Measurements from ENCODE around the gene DCK. TPM values are rescaled to one million over a fixed set of nuclear protein-coding genes. Genes with fewer than 3 reads are reported as not detected.

DCK gene
- polyA plus RNA-seq, 3 donors: 13.3 to 56.6 (median 47.3) TPM

DNA sequence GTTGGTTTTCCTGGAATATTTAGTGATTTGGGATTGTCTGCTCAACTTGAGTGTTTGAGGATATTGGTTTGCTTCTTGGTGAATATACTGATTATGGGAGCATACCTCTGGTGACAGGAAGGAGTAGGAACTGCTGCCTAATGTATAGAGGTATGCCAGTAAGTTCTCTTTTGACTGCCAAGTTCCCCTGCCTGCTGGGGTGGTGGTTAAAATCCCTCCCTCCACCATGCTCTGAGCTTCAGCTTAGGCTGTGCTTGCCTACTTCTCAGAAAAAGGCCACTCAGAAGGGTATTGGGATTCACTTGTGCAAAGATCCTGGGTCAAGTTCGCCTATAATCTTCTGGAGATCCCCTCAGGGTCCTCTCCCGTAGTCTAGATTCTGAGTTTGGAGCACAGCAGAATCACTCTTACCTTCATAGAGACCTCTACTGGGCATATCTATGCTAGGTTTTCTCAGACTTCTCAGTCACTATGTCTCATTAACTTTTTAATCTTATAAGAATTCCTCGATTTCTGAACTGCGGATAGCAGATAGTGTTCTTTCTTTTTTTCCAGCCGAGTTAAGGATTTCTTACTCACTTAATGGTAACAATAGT, 44.7 kb upstream of the DCK start:
- H3K36me3 ChIP-seq (replicated peaks in 1 of 2; ENCODE audit: control insufficient read depth in 1 of 2, insufficient read depth in 2 of 2, low read length in 2 of 2): no peaks in the 10 kb centered on the region
- peaks cover 75 to 77% of the 10 kb centered on the region in 2 donors for H3K4me1 ChIP-seq (ENCODE audit: control insufficient read depth in 1 of 2, insufficient read depth in 2 of 2, low read length in 2 of 2)
- H3K9me3 Mint-ChIP-seq: peaks cover 0 to 2% (median 0%) of the 10 kb centered on the region in 7 donors
- H3K36me3 Mint-ChIP-seq: no peaks in the 10 kb centered on the region
- no peaks in the 10 kb centered on the region for H4K20me1 ChIP-seq (ENCODE audit: insufficient read depth, low read length)
- intact Hi-C loops (cut with micrococcal nuclease): loop anchor here (5.0 to 10.0 kb wide), 3 partner anchors 44 to 54 kb away; partner anchors contain the start of gene DCK (in 2 of the 2)
- peak overlapping the region in 1 of 3 experiments; percentile 49 for H3K4me3 ChIP-seq (replicated peaks in 1 of 3; ENCODE audit: low read depth in 2 of 3, low read length in 3 of 3)
- WGBS (ENCODE audit: insufficient coverage): 24% methylated on average over 2 of the region's 5 CpGs
- H3K27ac Mint-ChIP-seq: peak overlapping the region; percentile 51 to 93 (median 87)
- H3K4me1 Mint-ChIP-seq: peaks cover 74% of the 10 kb centered on the region
- peak overlapping the region; percentile 34 to 77 for H3K27ac ChIP-seq (ENCODE audit: low read depth in 1 of 2, low read length in 2 of 2)
- TF ChIP-seq CTCF (IDR thresholded peaks at IDR 0.05): peak; percentile 8
- H3K27me3 ChIP-seq (ENCODE audit: control insufficient read depth in 2 of 2, insufficient read depth in 2 of 2, low read length in 2 of 2): no peaks in the 10 kb centered on the region
- peaks cover 83% of the 10 kb centered on the region for H3K79me2 ChIP-seq (ENCODE audit: insufficient read depth, low read length)
- H3K9me3 ChIP-seq (replicated peaks in 1 of 2; ENCODE audit: control insufficient read depth in 1 of 2, insufficient read depth in 1 of 2, low read length in 2 of 2): no peaks in the 10 kb centered on the region
- H3K4me3 Mint-ChIP-seq: peak overlapping the region; percentile 6 to 65
- H3K27me3 Mint-ChIP-seq (ENCODE audit: low read depth in 3 of 3): no peaks in the 10 kb centered on the region
- DNase-seq: peak in 1 of 3 donors; percentile 11
- peak overlapping the region; percentile 58 for H3K4me2 ChIP-seq (replicated peaks; ENCODE audit: extremely low read depth, low read length, poor library complexity, severe bottlenecking)
- H2AFZ ChIP-seq (ENCODE audit: insufficient read depth, low read depth, low read length, poor library complexity, severe bottlenecking): peak overlapping the region; percentile 58
- H3K9ac ChIP-seq (ENCODE audit: insufficient read depth, low read length, poor library complexity, severe bottlenecking): no peak overlapping the region

DNA sequence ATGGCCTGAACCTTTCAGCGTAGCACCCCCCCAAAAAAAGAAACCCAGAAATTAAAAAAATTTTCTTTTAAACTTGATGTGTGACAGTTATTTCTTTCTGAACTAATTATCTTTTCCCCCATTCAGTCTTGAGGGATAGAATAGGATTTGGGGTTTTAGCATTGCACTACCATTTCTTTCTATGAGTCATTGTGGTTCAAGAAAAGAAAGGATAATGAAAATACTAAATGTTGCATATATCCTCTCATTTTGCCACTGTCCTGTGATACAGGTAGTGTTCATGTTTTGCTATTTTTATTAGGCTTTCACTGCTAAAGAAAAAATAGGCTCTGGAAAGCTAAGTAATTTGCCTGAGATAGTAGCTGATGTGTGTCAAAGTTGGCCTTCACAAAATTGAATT, 39.4 kb upstream of the DCK start:
- intact Hi-C loops (cut with micrococcal nuclease): no loop called here
- WGBS (ENCODE audit: insufficient coverage): no CpG with 5 or more reads among the region's 1 CpG
- H3K4me3 Mint-ChIP-seq: peak overlapping the region; percentile 56 to 82
- H3K36me3 Mint-ChIP-seq: peaks cover 0 to 2% of the 10 kb centered on the region in 2 donors
- Histone ChIP-seq H4K20me1 (ENCODE audit: insufficient read depth, low read length) (no peaks in the 10 kb centered on the region), H3K27ac (ENCODE audit: low read depth in 1 of 2, low read length in 2 of 2) (peak overlapping the region; percentile 73 to 74), H3K4me3 (replicated peaks in 1 of 3; ENCODE audit: low read depth in 2 of 3, low read length in 3 of 3) (peak overlapping the region in 2 of 3 experiments; percentile 23 to 57), H3K9ac (ENCODE audit: insufficient read depth, low read length, poor library complexity, severe bottlenecking) (peak overlapping the region; percentile 34), H3K36me3 (replicated peaks in 1 of 2; ENCODE audit: control insufficient read depth in 1 of 2, insufficient read depth in 2 of 2, low read length in 2 of 2) (peaks cover under 1% of the 10 kb centered on the region in 2 donors), H3K79me2 (ENCODE audit: insufficient read depth, low read length) (peaks cover 94% of the 10 kb centered on the region), H2AFZ (ENCODE audit: insufficient read depth, low read depth, low read length, poor library complexity, severe bottlenecking) (peak overlapping the region; percentile 50), H3K4me1 (ENCODE audit: control insufficient read depth in 1 of 2, insufficient read depth in 2 of 2, low read length in 2 of 2) (peaks cover 36 to 42% of the 10 kb centered on the region in 2 donors), H3K9me3 (replicated peaks in 1 of 2; ENCODE audit: control insufficient read depth in 1 of 2, insufficient read depth in 1 of 2, low read length in 2 of 2) (no peaks in the 10 kb centered on the region), H3K4me2 (replicated peaks; ENCODE audit: extremely low read depth, low read length, poor library complexity, severe bottlenecking) (peak overlapping the region; percentile 65), H3K27me3 (ENCODE audit: control insufficient read depth in 2 of 2, insufficient read depth in 2 of 2, low read length in 2 of 2) (no peaks in the 10 kb centered on the region)
- no peak for TF ChIP-seq CTCF (IDR thresholded peaks at IDR 0.05)
- H3K27ac Mint-ChIP-seq: peak overlapping the region; percentile 83 to 93 (median 91)
- peak in 1 of 3 donors; percentile 24 for DNase-seq
- peaks cover 54% of the 10 kb centered on the region for H3K4me1 Mint-ChIP-seq
- H3K27me3 Mint-ChIP-seq (ENCODE audit: low read depth in 3 of 3): peaks cover 0 to 2% (median 0%) of the 10 kb centered on the region in 3 donors
- H3K9me3 Mint-ChIP-seq: peaks cover 0 to 2% (median 0%) of the 10 kb centered on the region in 7 donors
